HFF-Myc (cell line): Measurements from ENCODE around the gene C3orf20.

Source experiments
- DNase-seq: peaks from one replicate; pipeline ENCODE4 v3.0.0-alpha.2; 2011; ENCODE audit warnings: low read depth; ENCODE audit errors: extremely low read depth
- H3K4me3 ChIP-seq: replicated peaks from 2 replicates; pipeline ENCODE4 v1.5.1; 2011; ENCODE audit warnings: low read depth, mild to moderate bottlenecking, control low read depth, low read length
- TF ChIP-seq, protein P1 (sequence below): IDR thresholded peaks from 2 replicates; pipeline ENCODE4 v1.5.1; 2012; ENCODE audit warnings: mild to moderate bottlenecking, low read depth, low read length, control low read depth; ENCODE audit errors: missing control alignments

The C3orf20 gene

GRCh38 chr3:14680716-14681115, 5.8 kb downstream of the C3orf20 start:
- TF ChIP-seq, protein P1, sequence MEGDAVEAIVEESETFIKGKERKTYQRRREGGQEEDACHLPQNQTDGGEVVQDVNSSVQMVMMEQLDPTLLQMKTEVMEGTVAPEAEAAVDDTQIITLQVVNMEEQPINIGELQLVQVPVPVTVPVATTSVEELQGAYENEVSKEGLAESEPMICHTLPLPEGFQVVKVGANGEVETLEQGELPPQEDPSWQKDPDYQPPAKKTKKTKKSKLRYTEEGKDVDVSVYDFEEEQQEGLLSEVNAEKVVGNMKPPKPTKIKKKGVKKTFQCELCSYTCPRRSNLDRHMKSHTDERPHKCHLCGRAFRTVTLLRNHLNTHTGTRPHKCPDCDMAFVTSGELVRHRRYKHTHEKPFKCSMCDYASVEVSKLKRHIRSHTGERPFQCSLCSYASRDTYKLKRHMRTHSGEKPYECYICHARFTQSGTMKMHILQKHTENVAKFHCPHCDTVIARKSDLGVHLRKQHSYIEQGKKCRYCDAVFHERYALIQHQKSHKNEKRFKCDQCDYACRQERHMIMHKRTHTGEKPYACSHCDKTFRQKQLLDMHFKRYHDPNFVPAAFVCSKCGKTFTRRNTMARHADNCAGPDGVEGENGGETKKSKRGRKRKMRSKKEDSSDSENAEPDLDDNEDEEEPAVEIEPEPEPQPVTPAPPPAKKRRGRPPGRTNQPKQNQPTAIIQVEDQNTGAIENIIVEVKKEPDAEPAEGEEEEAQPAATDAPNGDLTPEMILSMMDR = no peak
- H3K4me3 ChIP-seq = no peak overlapping the region
- no peak for DNase-seq

- DNase-seq = no peak
- TF ChIP-seq, protein P1 = no peak
- H3K4me3 ChIP-seq = no peak overlapping the region
Measured at GRCh38 chr3:14684447-14684846, 9.5 kb downstream of the C3orf20 start.

GRCh38 chr3:14685179-14685578, 10.2 kb downstream of the C3orf20 start:
- H3K4me3 ChIP-seq = no peak overlapping the region
- TF ChIP-seq, protein P1 = no peak

DNA sequence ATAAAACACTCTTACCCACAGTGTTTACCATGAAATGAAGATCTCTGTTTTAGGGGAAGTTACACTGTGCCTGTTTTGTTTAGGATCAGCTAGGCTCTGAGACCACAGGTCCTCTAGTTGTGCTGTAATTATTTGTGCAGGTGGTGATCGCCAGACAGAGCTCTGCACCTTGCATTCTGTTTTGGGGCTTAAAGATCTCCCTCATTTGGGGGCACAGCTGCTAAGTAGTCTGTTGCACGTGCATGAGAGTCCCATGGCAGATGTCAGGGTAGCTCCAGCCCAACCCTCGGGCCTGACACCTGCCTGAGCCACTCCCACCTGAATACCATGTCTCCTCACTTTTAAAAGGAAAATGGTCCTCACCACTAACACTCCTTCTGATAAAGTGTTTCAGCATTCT, 12.4 kb downstream of the C3orf20 start:
- TF ChIP-seq, protein P1 = no peak
- H3K4me3 ChIP-seq = no peak overlapping the region
- DNase-seq = no peak

More at GRCh38 chr3:14685179-14685578, 10.2 kb downstream of the C3orf20 start:
- no peak for DNase-seq

DNA sequence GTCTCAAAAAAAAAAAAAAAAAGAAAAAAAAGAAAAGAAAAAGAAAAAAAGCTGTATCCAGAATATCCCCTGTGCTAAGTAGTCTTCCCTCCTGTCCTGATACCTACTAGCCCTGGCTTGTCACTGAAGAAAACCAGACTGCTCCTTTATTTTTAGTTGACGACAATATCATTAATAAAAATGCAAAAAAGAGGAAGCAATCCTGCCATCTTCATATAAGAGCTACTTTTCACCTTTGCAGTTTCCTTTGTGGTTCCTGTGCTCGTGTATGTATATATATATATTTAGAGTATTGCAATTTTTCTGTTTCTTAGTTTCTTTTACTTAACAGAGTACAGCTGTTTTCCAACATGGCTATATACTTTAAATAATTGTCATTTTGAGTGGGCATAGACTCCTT, 13.6 kb downstream of the C3orf20 start:
- H3K4me3 ChIP-seq = no peak overlapping the region
- TF ChIP-seq, protein P1 = no peak
- DNase-seq = no peak

- TF ChIP-seq, protein P1 = no peak
- no peak overlapping the region for H3K4me3 ChIP-seq
- DNase-seq = no peak
Measured at GRCh38 chr3:14689247-14689980, 14.5 kb downstream of the C3orf20 start.

GRCh38 chr3:14691239-14691638, 16.3 kb downstream of the C3orf20 start:
- H3K4me3 ChIP-seq = no peak overlapping the region
- TF ChIP-seq, protein P1 = no peak
- no peak for DNase-seq
